ENCODE data around the gene TMPRSS3.

The TMPRSS3 gene

DNA sequence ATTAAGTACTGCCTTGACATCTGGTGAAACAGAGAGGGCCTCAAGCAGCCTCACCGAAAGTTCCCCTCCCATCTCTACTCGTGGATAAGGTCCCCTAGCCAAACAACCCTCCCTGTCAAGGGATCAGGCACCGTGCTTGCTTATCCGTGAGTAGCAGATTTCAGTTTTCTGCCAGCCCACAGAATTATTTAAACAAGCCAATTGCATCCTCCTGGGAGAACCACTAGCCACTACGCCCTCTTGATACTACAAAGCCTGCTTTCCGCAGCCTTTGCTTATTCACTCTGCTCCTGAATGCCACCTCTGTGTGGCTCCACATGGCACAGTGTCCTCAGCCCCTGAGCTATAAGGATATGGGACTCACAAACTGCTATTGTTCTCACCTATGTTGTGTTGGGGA lies 39.2 kb downstream of the TMPRSS3 start:
- no peak overlapping the region for H3K4me3 Mint-ChIP-seq
- no peak for ATAC-seq
- H3K4me1 Mint-ChIP-seq: no peaks in the 10 kb centered on the region
- peaks cover 2% of the 10 kb centered on the region for H3K27me3 Mint-ChIP-seq
- no peak overlapping the region for H3K27ac Mint-ChIP-seq
- H3K9me3 Mint-ChIP-seq: peaks cover 25% of the 10 kb centered on the region
- no peak for DNase-seq
- peaks cover 2% of the 10 kb centered on the region for H3K36me3 Mint-ChIP-seq (ENCODE audit: low read depth)

DNA sequence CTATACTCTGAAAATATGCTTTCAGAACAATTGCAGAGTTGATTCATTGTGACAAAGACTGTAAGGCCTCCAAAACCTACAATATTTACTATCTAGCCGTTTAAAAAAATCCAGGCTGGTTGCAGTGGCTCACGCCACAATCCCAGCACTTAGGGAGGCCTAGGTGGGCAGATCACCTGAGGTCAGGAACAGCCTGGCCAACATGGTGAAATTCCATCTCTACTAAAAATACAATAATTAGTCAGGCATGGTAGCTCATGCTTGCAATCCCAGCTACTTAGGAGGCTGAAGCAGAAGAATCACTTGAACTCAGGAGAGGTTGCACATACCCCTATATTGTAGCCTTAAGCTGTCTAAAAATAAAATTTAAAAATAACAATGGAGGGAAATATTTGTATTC lies 39.8 kb downstream of the TMPRSS3 start:
- Mint-ChIP-seq H3K27ac (no peak overlapping the region), H3K27me3 (peaks cover 2% of the 10 kb centered on the region), H3K4me3 (no peak overlapping the region), H3K4me1 (no peaks in the 10 kb centered on the region), H3K9me3 (peaks cover 25% of the 10 kb centered on the region), H3K36me3 (ENCODE audit: low read depth) (peaks cover 2% of the 10 kb centered on the region)
- no peak for DNase-seq
- no peak for ATAC-seq

GRCh38 chr21:42353623-42354022 lies 42.2 kb downstream of the TMPRSS3 start:
- Mint-ChIP-seq H3K27me3 (peaks cover 2% of the 10 kb centered on the region), H3K36me3 (ENCODE audit: low read depth) (peaks cover 2% of the 10 kb centered on the region), H3K27ac (no peak overlapping the region), H3K4me1 (no peaks in the 10 kb centered on the region), H3K4me3 (no peak overlapping the region), H3K9me3 (peaks cover 22% of the 10 kb centered on the region)
- no peak for ATAC-seq
- DNase-seq: no peak

DNA sequence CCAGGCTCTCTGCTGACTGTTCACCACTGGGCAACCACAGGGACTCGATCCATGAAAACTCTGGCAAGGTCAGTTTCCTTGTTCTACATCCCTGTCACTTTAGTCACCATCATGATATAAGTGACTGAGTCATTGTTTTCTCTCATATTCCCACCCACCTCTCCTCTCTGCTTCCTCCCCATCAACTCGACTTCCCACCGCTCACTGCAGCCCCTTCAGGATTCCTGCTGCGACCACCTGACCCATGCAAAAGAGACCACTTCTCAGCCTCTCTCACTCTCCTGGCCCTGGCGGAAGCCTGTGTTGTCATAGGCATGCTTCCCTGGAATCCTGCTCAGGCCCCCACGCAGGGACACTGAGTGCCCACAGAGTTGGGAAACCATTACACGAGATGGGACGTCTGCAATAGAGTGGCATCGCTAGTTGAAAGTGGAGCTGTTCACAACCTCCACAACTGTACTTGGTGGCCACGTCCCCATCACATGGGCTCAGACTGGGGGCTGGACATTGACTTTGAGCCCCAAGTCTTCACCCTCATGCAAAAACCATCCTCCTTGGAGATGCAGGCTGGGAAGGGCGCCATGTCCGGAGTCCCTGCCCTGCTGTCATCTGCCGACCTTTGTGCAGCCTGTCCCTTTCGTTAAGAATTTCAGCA lies 43.3 kb downstream of the TMPRSS3 start:
- H3K9me3 Mint-ChIP-seq: peaks cover 22% of the 10 kb centered on the region
- peaks cover 2% of the 10 kb centered on the region for H3K27me3 Mint-ChIP-seq
- H3K27ac Mint-ChIP-seq: no peak overlapping the region
- DNase-seq (no peak), ATAC-seq (no peak)
- H3K4me1 Mint-ChIP-seq: no peaks in the 10 kb centered on the region
- H3K4me3 Mint-ChIP-seq: no peak overlapping the region
- H3K36me3 Mint-ChIP-seq (ENCODE audit: low read depth): peaks cover 2% of the 10 kb centered on the region

- Mint-ChIP-seq H3K9me3 (peaks cover 22% of the 10 kb centered on the region), H3K27ac (no peak overlapping the region), H3K27me3 (peaks cover 2% of the 10 kb centered on the region), H3K4me3 (no peak overlapping the region), H3K36me3 (ENCODE audit: low read depth) (peaks cover 2% of the 10 kb centered on the region), H3K4me1 (no peaks in the 10 kb centered on the region)
- no peak for DNase-seq
- no peak for ATAC-seq
Observed at GRCh38 chr21:42351626-42352440, 44.0 kb downstream of the TMPRSS3 start.

DNA sequence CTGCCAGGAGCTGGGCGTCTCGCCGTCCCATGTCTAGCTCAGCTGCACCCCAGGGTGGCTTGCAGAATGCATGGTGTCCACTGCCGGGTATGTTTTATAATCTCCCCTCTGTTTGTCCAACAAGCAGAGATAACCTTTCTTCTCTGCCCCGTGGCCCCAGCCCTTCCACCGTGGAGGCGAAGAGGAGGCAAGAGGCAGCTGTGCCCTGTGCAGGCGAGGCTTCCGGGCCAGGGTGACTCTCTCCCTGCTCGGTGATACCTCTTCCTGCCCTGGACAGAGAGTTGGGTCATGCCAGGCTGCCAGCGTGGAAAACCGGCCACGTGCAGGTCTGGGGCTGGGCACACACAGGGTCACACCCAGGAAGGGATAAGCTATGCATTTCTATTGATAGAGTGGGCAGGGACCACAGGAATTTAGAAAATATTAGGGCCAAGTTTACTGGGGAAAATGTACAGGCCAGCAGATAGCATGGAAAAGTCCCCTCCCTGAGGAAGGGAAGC lies 44.9 kb downstream of the TMPRSS3 start, which contains the start of gene TFF2:
TFF2 (minus strand) TSS at position 68 of the 500 bp plus-strand sequence; CDS start at position 31, 37 bp downstream.
- peaks cover 22% of the 10 kb centered on the region for H3K9me3 Mint-ChIP-seq
- H3K4me1 Mint-ChIP-seq: no peaks in the 10 kb centered on the region
- H3K4me3 Mint-ChIP-seq: no peak within 1 kb of the TSS
- peaks cover 2% of the 10 kb centered on the region for H3K27me3 Mint-ChIP-seq
- no peak for DNase-seq
- no peak within 1 kb of the TSS for H3K27ac Mint-ChIP-seq
- no peak for ATAC-seq
- peaks cover 2% of the 10 kb centered on the region for H3K36me3 Mint-ChIP-seq (ENCODE audit: low read depth)

GRCh38 chr21:42350318-42350910 lies 45.4 kb downstream of the TMPRSS3 start:
- Mint-ChIP-seq H3K9me3 (peaks cover 17% of the 10 kb centered on the region), H3K27ac (no peak overlapping the region), H3K4me3 (no peak overlapping the region), H3K36me3 (ENCODE audit: low read depth) (peaks cover 2% of the 10 kb centered on the region), H3K4me1 (no peaks in the 10 kb centered on the region), H3K27me3 (peaks cover 2% of the 10 kb centered on the region)
- DNase-seq (no peak), ATAC-seq (no peak)

- Mint-ChIP-seq H3K4me1 (no peaks in the 10 kb centered on the region), H3K36me3 (ENCODE audit: low read depth) (peaks cover 2% of the 10 kb centered on the region), H3K27ac (no peak overlapping the region), H3K9me3 (peaks cover 11% of the 10 kb centered on the region), H3K27me3 (peaks cover 2% of the 10 kb centered on the region), H3K4me3 (no peak overlapping the region)
- ATAC-seq (no peak), DNase-seq (no peak)
Observed at GRCh38 chr21:42349420-42350317, 46.2 kb downstream of the TMPRSS3 start.

DNA sequence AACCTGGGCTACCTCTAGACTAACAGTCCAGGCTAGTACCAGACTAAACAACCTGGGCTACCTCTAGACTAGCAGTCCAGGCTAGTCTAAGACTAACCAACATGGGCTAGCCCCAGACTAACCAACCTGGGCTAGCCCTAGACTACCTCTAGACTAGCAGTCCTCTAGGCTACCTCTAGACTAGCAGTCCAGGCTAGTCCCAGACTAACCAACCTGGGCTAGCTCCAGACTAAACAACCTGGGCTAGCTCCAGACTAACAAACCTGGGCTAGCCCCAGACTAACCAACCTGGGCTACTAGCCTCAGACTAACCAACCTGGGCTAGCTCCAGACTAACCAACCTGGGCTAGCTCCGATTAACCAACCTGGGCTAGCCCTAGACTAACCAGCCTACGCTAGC lies 47.1 kb downstream of the TMPRSS3 start:
- Mint-ChIP-seq H3K27ac (no peak overlapping the region), H3K9me3 (peaks cover 6% of the 10 kb centered on the region), H3K36me3 (ENCODE audit: low read depth) (no peaks in the 10 kb centered on the region), H3K4me3 (no peak overlapping the region), H3K27me3 (peaks cover 2% of the 10 kb centered on the region), H3K4me1 (no peaks in the 10 kb centered on the region)
- DNase-seq (no peak), ATAC-seq (no peak)

GRCh38 chr21:42347601-42348327 lies 48.1 kb downstream of the TMPRSS3 start:
- Mint-ChIP-seq H3K36me3 (ENCODE audit: low read depth) (no peaks in the 10 kb centered on the region), H3K27ac (no peak overlapping the region), H3K4me1 (no peaks in the 10 kb centered on the region), H3K9me3 (no peaks in the 10 kb centered on the region), H3K4me3 (no peak overlapping the region), H3K27me3 (peaks cover 2% of the 10 kb centered on the region)
- ATAC-seq (no peak), DNase-seq (no peak)

DNA sequence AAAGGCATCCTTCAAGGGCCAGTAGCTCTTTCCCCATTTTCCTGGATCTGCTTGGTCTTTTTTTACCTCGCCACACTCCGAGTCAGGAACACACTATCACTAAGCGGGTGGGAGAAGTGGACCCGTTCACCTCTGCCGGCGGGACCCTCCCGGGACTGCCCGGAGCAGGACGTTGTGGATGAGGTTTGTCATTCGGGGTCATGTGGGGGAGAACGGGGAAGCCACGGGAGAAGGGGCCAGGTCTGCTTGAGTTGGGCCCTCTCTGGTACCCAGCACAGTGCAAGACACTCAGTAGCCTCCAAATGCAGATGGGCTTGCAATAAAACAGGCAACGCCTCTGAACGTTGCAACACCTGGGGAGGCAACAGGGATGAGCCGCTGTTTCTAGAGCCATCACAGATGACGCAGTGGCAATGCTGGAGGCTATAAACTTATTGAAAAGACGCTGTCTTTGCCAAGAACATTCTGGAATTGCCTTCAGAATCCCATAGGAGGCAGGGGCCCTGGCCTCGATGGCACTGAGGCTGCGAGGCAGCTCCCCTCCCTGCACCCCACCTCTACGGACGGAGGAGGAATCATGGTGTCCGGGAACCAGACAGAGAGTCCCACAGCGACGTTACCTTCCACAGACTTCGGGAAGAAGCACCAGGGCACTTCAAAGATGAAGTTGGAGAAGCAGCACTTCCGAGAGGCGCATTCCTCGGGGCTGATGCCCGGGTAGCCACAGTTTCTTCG lies 48.8 kb downstream of the TMPRSS3 start:
- Mint-ChIP-seq H3K9me3 (no peaks in the 10 kb centered on the region), H3K27ac (no peak overlapping the region), H3K4me3 (no peak overlapping the region)

GRCh38 chr21:42346441-42346840 lies 49.4 kb downstream of the TMPRSS3 start:
- Mint-ChIP-seq H3K9me3 (no peaks in the 10 kb centered on the region), H3K4me1 (no peaks in the 10 kb centered on the region), H3K36me3 (ENCODE audit: low read depth) (no peaks in the 10 kb centered on the region), H3K27ac (no peak overlapping the region), H3K27me3 (no peaks in the 10 kb centered on the region), H3K4me3 (no peak overlapping the region)
- no peak for DNase-seq
- no peak for ATAC-seq

More for the DNA sequence above, 48.8 kb downstream of the TMPRSS3 start:
- H3K27me3 Mint-ChIP-seq: no peaks in the 10 kb centered on the region
- DNase-seq: no peak
- no peaks in the 10 kb centered on the region for H3K4me1 Mint-ChIP-seq
- no peaks in the 10 kb centered on the region for H3K36me3 Mint-ChIP-seq (ENCODE audit: low read depth)
- ATAC-seq: no peak

GRCh38 chr21:42344631-42345030 lies 51.2 kb downstream of the TMPRSS3 start:
- no peaks in the 10 kb centered on the region for H3K36me3 Mint-ChIP-seq (ENCODE audit: low read depth)
- no peaks in the 10 kb centered on the region for H3K9me3 Mint-ChIP-seq
- H3K4me1 Mint-ChIP-seq: no peaks in the 10 kb centered on the region
- H3K27me3 Mint-ChIP-seq: no peaks in the 10 kb centered on the region
- DNase-seq: no peak
- no peak for ATAC-seq
- no peak overlapping the region for H3K4me3 Mint-ChIP-seq
- no peak overlapping the region for H3K27ac Mint-ChIP-seq

Measured in activated naive CD8-positive, alpha-beta T cell treated with anti-CD3 and anti-CD28 coated beads, Interleukin-2, amount 50 U/mL, for 24 hours (primary cell).